ENCODE measurements around the gene LYPD6.

- TF ChIP-seq CTCF (IDR thresholded peaks at IDR 0.05) (no peak), POLR2A (IDR thresholded peaks at IDR 0.05) (no peak)
These were observed 100.7 kb downstream of the LYPD6 start for GRCh38 chr2:149430743-149431736.
